HG03460 (cell line): Measurements from ENCODE around the gene EID2B.

ENCODE experiments used
- ATAC-seq: cut with Tn5 transposase; IDR thresholded peaks from one replicate; pipeline ENCODE4 v1.9.1; 2021; ENCODE audit not compliant: unreplicated experiment

Gene EID2B, protein sequence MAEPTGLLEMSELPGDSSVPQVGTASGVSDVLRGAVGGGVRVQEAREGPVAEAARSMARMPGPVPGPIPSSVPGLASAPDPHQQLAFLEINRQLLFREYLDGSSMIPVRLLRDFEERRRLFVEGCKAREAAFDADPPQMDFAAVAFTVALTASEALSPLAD

DNA sequence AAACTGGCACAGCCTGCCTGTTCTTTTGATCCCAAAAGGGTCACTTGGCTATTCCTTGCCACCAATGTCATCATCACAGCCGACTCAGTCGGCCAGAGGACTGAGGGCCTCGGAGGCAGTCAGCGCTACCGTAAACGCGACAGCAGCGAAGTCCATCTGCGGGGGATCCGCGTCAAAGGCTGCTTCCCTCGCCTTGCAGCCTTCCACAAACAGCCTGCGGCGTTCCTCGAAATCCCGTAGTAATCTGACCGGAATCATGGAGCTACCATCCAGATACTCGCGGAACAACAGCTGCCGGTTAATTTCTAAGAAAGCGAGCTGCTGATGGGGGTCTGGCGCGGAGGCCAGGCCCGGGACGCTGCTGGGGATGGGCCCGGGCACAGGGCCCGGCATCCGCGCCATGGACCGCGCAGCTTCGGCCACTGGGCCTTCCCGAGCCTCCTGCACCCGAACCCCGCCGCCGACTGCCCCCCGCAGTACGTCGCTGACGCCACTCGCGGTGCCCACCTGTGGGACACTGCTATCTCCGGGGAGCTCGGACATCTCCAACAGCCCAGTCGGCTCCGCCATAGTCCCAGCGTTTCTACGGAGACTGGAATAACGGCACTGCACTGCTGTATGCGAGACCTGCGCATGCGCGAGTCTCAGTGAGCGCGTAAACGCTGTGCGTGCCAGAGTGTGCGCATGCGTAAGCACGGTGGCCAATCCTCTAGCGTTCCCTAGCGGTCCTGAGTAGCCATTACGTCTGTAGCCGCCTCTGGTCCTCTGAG, at the start of gene EID2B:
Gene EID2B (minus strand): TSS at position 620 of the 770 bp plus-strand sequence. CDS start 50 bp downstream, at position 570.
- peak; percentile 81 for ATAC-seq

DNA sequence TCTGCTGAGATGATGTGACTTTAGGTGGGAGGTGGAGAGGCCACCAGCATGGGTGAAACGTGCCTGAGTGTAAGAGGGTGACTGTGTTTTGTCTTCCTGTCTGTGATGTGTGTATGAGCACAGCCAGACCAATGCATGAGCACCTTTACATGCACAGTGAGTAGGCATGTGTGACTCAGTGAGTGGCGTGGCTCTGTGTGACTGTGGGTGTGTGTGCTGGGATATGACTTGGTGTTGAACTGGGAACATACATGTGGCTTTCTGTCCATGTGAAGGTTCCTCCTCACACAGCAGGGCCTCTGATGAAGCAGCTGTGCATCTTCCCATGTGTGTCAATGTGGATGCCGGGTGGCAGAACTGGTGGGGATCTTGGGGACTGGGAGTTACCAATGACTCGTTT, 49.8 kb upstream of the EID2B start:
- ATAC-seq, result no peak

DNA sequence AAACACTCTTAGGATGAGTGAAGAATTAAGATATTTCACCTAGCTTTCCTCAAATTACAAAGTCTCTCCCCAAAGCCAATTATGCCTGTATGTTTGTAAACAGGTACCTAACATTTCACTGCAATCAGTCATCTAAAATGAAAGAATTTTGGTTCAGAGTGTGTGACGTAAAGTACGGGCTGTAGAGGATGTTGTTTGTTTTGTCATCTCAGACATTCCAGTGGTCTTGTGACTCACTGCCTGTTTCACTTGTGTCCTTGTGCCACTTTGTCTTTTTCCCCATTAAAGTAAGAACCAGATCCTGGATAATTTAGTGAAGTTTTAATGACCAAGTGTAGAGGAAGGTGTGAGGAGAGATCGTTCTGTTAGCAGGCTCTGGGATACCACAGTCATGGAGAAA, 36.0 kb upstream of the EID2B start:
- no peak for ATAC-seq

DNA sequence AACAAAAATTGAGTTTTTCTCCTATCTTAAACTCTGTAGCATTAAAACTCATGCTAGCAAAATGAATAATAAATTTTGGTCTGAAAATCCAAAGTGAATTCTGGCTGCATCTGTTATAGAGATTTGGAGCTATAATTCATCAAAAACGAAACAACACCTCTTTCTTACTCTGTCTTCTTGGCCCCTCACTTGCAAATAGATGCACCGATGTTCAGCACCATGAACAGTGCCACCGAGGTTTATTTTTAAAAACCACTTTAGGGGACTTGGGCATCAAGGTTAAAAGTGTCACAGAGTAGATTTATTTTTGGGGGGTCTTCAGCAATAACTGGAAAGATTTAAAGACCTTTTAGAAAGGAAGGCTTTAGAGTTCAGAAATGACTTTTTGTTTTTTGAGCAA, 33.4 kb upstream of the EID2B start:
- no peak for ATAC-seq

DNA sequence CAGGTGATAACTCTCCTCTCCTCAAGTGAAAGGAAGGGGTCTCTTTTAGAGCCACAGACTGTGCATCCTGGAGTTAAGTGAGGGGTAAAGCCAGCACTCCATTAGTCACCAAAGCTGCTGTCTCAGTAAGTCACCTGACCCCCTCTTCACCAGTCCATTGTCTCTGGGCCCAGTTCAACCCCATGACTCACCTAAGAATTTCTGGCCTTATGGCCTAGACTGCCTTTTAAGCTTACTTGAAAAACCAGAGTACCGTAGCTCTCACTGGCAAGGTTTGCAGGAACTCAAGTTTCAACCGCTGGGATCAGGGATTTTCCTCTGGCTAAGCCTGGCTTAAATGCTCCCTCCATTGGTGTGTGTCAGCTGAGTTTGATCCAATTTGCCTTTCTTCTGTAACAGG, 30.8 kb upstream of the EID2B start:
- ATAC-seq, result no peak

DNA sequence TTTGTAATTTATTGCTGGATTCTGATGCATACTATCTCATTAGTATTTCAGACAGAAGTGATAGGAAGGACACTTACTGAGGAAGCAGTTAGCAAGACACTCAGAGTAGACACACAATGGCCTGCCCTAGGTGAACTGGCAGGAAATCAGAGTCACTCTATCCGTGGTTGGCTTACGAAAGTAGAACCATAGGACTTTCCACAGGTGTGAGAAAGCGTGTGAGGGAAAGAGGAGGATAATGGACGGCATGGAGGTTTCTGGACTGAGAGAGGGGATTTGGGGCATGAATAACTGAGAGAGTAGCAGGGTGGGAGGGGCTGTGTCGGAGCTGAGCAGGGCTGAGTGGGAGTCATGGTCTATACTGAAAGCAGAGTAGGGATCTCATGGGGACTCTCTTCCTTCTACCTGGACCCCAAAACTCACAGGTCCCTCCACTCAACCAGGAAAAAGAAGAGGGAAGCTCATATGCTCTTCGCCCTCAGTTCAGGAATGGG, 26.0 kb upstream of the EID2B start:
- ATAC-seq, result no peak

DNA sequence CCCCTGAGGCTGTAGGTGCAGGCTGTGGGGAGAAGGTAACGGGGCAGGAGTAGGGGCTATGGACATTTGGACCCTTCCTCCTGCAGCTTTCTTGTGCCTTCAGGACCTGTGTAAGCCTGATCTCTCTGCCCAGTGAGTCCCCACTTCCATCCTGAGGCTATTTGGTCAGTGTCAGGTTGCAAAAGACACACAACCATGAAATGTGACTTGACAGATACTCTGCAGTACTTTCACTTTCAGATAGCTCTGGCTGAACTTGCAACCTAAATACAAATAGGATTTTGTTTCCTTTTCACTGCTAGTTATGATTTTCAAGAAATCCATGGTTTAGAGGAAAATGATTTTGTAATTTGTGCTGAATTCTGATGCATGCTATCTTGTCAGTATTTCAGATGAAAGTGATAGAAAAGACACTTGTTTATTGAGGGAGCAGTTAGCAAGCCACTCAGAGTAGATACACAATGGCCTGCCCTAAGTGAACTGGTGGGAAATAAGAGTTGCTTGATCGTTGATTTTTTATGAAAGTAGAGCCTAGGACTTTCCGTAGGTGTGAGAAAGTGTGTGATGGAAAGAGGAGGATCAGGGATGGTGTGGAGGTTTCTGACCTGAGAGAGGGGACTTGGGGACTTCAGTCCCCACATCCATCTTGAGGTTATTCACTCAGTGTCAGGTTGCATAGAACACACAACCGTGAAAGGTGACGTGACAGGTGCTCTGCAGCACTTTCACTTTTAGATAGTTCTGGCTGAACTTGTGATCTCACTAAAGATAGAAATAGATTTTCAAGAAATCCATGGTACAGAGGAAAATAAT, 25.4 kb upstream of the EID2B start:
- no peak for ATAC-seq

DNA sequence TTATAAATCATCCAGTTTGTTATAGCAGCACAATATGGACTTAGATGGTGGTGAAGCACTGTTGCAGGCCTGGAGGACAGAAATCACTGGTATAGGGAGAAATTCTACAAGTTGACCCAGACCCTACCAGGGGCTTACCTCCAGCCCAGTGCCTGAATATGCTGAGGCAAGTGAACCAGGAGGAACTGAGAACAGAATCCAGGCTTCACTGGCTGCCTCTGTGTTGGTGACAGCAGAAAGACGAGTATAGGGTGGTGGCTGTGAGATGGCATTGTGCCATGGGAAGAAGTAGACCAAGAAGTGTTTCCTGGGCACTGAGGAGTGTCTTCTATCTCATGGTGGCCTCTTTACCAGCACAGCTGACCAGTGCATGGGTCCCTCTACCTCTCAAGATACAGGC, 23.2 kb upstream of the EID2B start:
- ATAC-seq, result no peak

DNA sequence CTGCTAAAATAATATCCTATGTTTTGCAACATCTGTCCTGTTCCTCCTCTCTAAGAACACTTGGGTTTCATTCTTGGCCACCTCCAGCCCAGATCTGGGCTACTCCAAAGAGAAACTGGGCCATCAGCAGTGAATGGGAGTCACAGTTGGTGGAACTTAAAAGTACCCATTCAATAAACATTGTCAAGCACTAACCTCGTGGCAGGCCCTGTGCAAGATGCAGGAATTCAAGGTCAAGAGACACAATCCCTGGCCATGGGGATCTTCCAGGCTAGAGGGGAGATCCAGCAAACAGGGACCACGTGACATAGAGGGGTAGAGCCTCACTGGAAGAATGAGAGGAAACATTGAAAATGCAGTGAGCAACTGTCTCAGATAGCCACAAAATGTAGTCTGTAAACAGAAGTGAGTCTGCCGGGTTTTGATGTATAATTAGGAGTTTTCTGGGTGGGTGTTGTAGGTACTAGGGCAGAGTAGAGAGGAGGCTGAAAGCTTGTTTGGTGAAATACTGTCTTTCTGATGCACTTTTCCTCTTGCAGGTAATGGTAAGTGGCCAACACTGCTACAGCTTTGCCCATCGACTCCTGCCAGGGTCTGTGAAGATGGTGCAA, 22.2 kb upstream of the EID2B start:
- ATAC-seq, result no peak

DNA sequence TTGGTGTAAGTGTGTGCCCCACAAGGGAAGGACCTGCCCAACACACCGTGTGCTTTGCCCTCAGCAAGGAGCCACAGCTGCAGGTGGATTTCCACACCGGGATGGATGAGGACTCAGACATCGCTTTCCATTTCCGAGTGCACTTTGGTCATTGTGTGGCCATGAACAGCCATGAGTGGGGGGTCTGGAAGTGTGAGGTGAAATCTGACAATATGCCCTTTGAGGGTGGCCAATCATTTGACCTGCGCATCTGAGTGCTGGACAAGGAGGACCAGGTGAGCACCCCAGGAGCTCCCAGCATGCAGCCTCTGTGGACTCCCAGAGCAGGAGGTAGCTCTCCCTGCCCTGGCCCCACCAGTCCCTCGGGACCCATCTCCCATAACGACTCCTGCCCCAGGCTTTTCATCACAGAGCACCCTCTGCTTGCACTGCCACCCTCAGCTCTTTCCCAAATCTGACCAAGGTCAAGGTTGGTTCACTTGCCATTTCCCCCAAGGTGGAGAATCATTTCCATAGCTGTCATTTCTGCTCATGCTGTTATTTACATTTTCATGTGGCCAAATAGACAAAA, 20.5 kb upstream of the EID2B start:
- no peak for ATAC-seq

DNA sequence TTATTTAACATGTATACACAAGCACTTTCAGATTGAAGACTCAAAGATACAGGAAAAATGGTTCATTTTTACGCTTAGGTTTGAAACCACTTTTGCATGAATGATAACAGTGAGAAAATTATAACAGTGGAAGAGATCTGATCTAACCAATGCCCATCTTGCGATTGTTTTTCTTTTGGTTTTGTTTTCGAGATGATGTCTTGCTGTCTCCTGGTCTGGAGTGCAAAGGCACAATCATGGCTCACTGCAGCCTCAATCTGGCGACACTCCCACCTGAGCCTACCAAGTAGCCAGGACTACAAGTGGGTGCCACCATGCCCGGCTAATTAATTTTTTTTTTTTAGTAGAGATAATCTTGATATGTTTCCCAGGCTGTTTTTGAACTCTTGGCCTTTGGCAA, 17.5 kb upstream of the EID2B start:
- ATAC-seq, result no peak

DNA sequence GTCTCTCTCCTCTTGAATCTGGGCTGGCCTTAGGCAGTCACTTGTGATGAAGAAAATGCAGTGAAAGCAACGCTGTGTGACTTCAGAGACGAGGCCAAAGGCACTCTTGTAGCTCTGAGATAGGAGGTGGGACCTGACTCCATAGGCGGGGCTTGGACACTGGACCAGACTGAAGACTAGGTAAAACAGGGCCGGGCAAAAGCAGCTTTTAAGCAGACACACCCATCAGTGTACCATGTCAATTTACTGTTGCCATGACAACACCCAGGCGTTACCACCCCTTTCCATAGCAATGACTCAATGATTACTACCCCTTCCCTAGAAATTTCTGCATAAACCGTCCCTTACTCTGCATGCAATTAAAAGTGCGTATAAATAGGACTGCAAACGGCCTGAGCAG, 13.9 kb upstream of the EID2B start:
- no peak for ATAC-seq

DNA sequence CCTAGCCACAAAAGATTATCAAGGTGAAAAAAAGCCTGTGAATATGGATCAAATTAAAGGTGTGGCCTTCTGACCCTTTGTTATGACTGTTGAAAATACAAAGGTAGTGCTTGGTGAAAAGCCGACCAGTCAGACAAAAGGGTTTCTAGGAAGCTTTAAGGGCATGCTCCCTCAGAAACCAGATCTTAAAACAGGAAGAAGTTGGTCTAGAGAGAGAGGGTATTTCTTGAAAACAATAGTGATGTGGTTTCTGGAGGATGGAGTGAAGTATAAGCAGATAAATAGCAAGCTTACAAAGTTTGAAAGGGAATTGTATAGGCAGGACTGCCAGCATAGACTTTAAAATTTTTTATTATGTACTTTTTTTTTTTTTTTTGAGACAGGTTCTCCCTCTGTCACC, 12.3 kb upstream of the EID2B start:
- ATAC-seq, result no peak

DNA sequence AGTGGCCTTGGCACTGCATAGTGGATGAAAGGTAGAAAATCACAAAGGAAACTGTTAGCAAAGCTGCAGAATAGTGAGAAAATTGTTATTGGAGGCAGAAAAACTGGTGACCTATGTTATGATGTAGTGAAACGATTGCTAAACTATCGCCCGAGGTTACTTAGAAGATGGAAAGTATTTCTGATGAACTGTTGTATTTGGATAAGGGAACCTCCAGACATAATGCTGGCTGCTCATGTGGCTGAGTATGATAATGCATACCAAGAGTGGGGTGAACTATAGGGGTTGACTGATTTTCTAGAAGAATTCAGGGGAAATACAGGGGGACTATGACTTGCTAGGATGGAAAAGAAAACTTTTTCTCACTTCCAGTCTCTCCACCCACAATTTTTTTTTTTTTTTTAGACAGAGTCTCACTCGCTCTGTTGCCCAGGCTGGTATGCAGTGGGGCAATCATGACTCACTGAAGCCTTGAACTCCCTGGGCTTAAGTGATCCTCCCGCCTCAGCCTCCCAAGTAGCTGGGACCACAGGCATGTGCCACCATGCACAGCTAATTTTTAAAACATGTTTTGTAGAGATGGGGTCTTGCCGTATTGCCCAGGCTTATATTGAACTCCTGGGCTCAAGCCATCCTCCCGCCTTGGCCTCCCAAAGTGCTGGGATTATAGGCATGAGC, 11.7 kb upstream of the EID2B start:
- ATAC-seq, result no peak

DNA sequence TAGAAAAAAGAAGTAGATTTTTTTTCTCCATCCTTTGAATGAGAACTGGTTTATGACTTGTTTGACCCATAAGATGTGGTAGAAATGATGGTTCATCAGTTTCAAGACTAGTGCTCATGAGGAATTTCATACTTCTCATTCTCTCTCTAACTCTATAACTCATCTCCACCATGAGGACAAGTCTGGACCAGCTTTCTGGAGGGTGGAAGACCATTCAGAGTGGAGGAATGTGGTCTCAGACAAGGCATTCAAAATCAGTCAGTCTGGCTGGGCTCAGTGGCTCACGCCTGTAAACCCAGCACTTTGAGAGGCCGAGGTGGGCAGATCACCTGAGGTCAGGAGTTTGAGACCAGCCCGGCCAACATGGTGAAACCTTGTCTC, 10.8 kb upstream of the EID2B start:
- ATAC-seq, result no peak

DNA sequence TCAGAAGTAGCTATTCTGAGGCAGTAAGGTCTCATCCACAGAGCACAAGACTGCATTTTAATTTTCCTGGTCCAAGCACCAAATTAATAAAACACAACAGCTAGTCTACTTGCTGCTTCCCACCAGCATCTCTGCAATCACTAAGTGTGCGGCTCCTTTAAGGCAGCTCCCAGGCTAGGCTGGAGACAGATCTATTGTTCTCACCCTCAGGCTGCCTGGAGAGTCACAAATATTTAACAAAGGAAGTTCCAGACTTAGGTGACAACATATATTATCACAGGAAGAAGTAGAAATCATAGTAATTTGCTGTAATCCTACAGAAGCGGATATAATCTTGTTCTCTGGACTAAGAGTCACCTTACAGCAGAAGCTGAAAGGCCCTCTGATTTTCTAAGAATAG, 9.6 kb upstream of the EID2B start:
- no peak for ATAC-seq

DNA sequence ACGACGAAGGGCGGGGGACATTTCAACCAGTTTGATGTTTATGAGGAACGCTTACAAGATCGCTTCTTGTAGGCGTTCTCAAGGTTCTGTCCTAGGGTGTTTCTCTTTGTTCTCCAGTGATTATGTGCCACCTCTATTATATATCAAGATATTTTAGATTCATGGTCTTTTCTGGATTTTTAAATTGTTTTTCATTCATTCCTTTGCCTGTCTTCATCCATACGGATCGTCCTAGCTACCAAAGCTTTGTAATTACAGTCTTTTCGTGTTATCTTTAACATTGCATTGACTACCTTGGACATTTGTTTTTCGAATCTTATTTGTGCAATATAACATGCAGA, 7.7 kb upstream of the EID2B start:
- ATAC-seq, result no peak

DNA sequence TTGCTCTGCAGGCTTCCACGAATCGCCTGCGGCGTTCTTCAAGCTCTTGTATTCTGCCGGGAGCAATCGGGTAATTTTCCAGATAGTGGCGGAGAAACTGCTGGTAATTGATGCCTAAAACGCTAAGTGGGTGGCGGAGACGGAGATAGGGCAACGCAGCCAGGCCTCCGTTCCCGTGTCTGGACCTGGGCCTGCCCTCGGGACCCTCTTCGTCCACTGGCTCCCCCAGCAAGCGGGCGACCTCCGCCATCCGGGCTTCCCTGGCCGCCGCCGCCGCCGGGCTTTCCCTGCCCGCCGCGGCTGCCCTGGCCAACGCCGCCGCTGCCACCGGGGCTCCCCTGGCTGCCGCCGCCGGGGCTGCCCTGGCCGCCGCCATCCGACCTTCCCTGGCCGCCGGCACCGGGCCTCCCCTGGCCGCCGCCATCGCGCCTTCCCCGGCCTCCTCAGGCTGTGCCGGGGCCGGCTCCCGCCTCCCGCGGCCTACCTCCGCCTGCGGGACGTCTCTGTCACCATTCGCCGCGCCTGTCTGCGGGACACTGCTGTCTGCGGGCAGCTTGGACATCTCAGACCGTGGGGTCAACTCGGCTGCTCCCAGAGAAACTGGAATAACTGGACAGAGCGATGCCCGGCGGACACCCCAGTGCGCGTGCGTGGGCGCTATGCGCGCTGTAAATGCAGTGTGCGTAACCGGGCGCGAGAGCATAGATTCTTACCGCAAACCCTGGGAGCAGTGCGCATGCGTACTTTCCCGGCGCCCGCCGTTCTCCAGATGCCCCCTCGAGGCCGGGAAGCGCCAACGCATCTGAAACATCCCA, 7.1 kb upstream of the EID2B start, which contains the start of gene EID2:
Gene EID2 (minus strand): TSS at position 644 of the 815 bp plus-strand sequence. CDS start 82 bp downstream, at position 562.
- ATAC-seq, result peak; percentile 86

DNA sequence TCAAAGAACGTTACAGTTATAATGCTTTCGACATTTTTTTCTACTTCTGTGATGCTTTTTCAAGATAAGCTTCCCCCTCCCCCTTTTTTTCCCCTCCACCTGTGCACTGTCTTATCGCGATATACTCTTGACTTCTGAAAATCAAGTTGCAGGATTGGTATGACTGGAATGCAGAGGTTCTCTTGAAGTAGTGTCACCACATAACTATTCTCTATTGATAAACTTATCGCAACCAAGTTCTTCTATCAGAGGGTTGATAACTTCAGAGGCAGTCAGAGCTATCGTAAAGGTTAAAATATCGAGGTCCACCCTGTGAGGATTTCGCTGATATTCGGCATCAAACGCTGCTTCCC, 6.5 kb upstream of the EID2B start:
- ATAC-seq, result no peak

DNA sequence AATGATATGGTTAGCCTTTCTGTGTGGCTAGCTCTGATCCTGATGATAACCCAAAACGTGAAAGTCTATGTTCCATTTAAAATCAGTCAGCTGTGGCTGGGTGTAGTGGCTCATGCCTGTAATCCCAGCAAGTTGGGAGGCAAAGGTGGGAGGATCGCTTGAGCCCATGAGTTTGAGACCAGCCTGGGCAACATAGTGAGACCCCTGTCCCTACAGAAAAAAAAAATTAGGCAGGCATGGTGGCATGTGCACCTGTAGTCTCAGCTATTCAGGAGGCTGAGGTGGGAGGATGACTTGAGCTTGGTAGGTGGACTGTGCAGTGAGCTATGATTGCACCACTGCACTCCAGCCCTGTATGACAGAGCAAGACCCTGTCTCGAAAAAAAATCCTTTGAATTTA, 1.1 kb upstream of the EID2B start:
- ATAC-seq, result no peak
